Choroid plexus epithelial cell (primary cell): Measurements from ENCODE around the gene IFT122.

Experiments used
- DNase-seq: peaks from one replicate; pipeline ENCODE4 v3.0.0-alpha.2; 2010; ENCODE audit warnings: low read depth
- H3K4me3 ChIP-seq: 2 replicates; pipeline ENCODE4 v1.5.1; 2011; ENCODE audit warnings: low read depth, mild to moderate bottlenecking, control low read depth, low read length, moderate library complexity
- TF ChIP-seq, protein P1 (sequence below): conservative IDR thresholded peaks from 2 replicates; pipeline ENCODE4 v1.5.1; 2011; ENCODE audit warnings: low read depth, mild to moderate bottlenecking, control low read depth, inconsistent platforms, low read length, moderate library complexity

The IFT122 gene

GRCh38 chr3:129518038-129518561 lies 78.1 kb downstream of the IFT122 start:
- TF ChIP-seq, protein P1, sequence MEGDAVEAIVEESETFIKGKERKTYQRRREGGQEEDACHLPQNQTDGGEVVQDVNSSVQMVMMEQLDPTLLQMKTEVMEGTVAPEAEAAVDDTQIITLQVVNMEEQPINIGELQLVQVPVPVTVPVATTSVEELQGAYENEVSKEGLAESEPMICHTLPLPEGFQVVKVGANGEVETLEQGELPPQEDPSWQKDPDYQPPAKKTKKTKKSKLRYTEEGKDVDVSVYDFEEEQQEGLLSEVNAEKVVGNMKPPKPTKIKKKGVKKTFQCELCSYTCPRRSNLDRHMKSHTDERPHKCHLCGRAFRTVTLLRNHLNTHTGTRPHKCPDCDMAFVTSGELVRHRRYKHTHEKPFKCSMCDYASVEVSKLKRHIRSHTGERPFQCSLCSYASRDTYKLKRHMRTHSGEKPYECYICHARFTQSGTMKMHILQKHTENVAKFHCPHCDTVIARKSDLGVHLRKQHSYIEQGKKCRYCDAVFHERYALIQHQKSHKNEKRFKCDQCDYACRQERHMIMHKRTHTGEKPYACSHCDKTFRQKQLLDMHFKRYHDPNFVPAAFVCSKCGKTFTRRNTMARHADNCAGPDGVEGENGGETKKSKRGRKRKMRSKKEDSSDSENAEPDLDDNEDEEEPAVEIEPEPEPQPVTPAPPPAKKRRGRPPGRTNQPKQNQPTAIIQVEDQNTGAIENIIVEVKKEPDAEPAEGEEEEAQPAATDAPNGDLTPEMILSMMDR: no peak
- H3K4me3 ChIP-seq: no peak overlapping the region
- no peak for DNase-seq

DNA sequence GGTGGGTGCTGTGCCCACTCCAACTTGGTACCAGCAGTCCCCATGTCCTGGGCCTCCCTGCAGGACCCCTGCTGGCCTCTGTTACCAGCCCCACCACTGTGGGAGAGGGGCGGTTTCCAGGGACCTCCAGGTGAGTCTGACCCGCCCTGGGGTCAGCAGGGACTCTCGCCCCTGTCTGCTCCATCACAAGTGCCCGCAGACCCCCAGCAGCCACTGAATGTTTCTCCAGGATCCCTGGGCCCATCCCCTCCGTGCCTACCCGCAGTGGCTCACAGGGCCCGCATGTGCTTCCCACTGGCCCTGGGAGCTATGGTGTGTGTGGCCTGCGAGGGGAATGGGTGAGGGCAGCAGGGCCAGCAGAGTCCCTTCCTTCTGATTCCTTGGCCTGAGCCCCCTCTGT lies 78.6 kb downstream of the IFT122 start:
- TF ChIP-seq, protein P1: no peak
- no peak for DNase-seq
- no peak overlapping the region for H3K4me3 ChIP-seq

DNA sequence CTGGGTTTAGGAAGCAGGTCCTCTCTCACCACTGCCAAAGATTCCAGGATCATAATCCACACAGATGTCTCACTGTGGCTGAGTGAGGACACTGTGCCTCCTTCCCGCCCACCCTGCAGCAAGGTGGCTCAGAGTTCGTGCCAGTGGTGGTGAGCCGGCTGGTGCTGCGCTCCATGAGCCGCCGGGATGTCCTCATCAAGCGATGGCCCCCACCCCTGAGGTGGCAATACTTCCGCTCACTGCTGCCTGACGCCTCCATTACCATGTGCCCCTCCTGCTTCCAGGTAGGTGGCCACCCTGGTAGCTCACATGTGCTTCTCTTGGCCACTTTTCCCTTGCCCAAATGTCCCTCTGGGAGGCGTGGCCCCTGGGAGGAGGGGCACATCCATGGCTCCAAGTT lies 79.4 kb downstream of the IFT122 start:
- DNase-seq: no peak
- no peak overlapping the region for H3K4me3 ChIP-seq
- TF ChIP-seq, protein P1: no peak

DNA sequence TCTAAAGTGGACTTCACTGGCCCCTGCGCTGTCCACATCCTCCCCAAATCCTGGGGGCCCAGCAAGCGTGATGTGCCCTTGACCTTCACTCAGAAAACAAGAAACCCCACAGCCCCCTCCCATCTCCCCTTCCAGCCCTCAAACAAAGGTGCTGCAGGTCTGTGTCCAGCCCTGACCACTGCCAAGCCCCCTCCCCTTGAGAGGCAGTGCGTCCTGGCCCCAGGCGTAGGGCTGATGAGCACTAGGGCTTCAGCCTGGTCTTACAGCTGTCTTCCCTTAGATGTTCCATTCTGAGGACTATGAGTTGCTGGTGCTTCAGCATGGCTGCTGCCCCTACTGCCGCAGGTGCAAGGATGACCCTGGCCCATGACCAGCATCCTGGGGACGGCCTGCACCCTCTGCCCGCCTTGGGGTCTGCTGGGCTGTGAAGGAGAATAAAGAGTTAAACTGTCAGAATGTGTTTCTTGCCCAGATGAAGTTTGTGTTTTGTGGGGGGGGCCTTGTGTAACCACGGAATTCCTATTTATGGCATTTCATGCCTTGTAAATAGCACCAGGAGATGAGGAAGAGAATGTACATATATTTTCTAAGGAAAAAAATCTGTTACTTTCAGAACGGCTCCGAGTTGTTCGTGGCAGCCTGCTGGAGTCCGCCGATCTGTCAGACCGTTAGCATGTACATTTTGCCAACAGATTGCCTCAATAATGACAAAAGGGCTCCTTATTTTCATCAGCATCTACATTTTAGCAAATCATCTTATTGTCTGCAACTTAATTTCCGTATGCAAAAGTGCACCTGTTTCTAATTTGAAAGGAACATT lies 80.1 kb downstream of the IFT122 start:
- no peak for DNase-seq
- no peak overlapping the region for H3K4me3 ChIP-seq
- TF ChIP-seq, protein P1: no peak

DNA sequence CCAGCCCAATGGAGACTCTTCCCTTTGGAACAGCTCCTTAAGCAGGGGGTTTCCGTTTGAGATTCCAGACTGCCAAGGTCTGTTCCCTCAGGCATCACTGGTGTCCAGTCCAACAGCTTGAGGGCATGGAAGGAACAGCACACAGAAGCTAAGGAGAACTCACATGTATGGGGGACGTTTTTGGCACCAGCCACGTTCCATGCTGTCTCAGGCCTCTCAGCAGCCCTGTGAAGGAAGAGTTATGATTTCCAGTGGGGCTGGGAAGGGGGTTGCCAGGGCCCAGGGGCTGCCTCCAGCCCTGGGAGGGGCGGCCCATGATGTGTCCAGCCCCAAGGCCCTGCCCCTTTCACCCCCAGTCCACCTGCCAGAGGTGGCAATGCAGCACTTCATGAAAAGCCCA lies 80.9 kb downstream of the IFT122 start:
- TF ChIP-seq, protein P1: no peak
- DNase-seq: no peak
- H3K4me3 ChIP-seq: no peak overlapping the region

- no peak overlapping the region for H3K4me3 ChIP-seq
- TF ChIP-seq, protein P1: no peak
- no peak for DNase-seq
Measured at GRCh38 chr3:129521611-129522010, 81.6 kb downstream of the IFT122 start.

DNA sequence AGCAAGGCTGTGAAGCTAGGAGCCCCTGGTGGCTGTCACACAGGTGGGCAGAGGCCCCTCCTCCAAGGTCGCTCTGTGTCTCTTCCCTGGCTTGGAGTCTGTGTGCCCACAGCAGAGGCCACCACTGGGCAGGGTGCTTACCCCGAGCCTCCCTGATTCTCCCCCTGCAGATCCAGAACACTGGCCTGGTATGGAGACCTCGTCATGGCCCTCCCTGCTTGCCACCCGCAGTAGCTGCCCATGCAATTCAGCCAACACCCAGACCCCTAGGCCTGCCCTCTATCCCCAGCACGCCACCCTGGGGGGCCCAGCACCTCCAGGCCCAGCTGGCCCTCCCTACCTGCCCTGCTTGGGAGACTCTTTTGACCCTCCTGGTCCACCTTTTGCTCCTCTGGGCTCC lies 82.9 kb downstream of the IFT122 start:
- no peak overlapping the region for H3K4me3 ChIP-seq
- no peak for DNase-seq
- TF ChIP-seq, protein P1: no peak
